ENCODE results near the gene WDR6.

The WDR6 gene

GRCh38 chr3:49013738-49014660 lies 6.8 kb downstream of the WDR6 start:
- DNase-seq: no peak

DNA sequence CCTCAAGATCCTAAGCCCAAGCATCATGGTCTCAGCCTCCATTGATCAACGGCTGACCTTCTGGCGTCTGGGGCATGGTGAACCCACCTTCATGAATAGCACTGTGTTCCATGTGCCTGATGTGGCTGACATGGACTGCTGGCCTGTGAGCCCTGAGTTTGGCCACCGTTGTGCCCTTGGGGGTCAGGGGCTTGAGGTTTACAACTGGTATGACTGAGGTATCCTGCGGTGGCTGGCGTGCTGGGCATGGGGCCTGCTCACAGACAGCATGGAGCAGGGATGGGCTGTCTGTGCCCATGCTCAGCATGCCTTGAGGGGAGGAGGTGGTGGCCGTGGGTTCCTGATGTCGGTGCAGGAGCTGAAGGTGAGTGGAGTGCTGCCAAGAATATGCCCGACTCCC lies 7.9 kb downstream of the WDR6 start:
- no peak for DNase-seq

DNA sequence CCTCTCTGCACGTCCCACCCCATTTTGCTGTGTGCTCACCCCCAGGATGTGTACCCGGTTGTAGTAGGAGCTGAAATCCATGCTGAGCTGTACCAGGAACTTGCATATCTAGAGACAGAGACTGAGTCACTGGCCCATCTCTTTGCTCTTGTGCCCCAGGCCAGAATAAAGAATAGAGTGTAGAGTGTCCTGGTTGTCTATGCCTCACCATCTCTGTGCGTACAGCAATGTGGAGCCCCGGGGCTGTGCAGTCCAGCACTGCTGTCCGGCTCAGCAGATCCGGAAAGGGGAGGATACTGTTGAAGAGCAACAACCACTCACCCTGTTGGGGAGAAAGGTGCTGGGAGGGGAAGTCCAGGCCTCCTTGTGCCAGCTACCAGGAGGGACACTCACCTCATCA lies 8.6 kb downstream of the WDR6 start:
- no peak for DNase-seq

DNA sequence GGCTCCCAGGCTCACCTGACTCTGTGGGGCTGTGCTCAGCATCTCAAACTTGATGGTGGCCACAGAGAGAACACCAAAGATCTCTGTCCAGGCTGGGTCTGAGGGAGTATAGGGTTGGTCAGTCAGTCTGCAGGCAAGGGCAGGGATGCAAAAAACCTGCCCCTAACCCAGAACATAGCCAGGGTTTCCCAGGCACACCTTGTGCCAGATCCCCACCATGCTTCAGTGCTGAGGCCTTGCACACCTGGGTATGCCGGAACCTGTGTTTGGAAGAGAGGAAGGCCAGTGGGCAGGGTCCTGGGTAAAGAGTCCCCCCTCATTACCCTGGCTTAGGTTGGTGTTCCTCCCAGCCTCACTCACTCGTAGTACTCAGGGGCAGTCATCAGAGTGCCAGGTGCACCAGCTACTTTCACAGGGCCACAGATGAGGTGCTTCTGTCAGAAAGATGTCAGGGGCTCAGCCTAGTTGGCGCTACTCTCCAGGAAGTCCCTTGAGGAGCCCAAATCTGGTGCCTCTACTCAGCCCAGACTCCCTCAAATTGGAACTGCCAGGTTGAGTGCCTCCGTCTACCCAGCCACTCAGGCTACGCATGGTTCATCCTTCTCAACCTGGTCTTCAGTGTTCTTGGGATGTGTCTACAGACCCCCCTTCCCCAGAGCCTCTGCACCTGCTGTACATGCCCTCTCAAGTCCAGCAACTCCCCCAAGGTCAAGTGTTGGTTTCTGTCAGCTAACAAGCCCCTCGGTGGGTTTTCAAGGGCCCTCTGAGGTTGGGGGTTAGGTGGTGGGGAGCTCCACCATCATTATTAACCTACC lies 9.4 kb downstream of the WDR6 start:
- DNase-seq: no peak

DNA sequence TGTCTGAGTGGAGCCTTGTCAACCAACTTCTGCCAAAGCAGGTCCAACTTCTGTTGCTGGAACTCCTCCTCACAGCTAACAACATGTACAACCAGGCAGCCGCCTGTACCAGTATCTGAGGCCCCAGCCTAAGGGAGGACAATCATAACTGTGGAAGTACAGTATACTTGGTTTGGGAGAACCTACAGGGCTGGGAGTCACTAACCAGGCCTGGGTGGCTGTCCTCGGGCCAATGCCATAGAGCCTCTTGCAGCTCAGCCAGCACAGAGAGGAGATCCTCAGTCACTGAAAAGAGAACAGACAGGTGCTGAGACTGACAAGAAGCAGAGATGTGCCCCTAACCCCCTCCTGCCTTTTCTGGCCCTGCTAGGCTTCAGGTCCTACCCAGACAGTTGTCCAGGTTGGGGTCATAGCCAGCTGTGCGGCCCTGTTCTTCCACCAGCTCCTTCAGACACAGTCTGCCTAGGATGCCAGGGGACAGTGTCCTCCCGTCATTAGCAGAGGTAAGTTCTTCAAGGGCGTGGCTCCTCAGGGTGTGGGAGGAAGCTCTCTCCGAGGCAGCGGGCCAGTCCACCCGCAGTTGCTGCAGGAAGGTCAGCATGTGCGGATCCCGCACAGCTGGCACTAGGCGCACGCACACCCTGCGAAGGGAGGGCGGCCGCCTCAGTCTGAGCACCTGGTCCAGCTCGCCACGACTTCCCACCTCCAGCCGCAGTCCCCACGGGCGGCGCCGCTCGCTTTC lies 10.2 kb downstream of the WDR6 start:
- no peak for DNase-seq

DNA sequence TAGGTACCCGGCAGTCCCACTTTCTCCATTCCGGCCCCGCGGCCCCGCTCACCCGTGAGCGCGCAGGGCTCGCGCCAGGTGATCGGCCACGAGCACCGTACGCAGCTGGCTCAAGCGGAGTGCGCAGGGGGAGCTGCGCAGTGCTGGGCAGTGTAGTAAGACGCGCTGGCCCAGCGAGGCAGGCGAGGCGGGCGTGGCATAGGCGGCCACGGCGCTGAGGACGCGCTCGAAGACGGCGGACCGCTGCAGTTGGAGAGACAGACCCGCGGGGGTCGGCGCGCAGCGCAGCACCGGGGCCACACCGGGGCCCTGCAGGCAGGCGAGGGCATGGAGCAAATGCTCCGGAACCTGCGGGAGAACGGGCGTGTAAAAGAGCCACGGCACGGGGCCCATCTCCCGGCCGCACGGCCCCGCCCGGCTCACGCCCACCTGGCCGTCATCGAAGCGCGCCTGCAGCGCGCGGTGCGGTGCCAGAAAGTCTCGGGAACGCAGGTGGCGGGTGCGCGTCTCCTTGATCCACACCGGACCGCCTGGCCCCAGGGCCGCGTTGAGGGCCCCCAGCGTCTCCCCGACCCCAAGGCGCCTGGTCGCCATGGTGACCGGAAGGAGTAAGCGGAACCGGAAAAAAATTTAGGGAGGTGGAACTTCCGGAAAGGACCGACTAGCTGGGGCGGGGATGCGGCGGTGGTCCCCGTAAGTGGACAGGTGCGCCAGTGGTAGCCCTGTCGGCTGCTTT lies 10.9 kb downstream of the WDR6 start, which contains the start of gene DALRD3:
Gene DALRD3 (minus strand): TSS at position 610 of the 736 bp plus-strand sequence. CDS start 16 bp downstream, at position 594.
- peak; percentile 57 for DNase-seq

- DNase-seq: no peak
Observed at GRCh38 chr3:49018707-49019006, 11.5 kb downstream of the WDR6 start.

DNA sequence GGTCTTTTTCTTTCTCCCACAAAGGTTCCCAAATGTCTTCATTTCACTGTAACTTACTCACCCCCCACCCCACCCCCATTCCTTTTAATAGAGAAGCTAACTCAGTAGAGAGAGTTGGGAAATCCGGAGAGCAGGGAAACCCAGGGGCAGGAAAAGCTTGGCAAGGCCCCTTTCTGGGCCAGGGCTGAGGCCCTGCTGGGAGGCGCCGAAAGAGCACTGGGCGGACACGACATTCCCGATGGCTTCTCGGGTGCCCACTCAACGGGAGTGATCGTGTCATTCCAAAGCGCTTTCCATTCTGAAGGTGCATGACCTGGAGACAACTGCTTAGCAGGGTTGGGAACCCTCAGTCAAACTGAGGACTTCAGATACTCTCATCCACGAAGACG lies 12.7 kb downstream of the WDR6 start:
- DNase-seq: no peak

DNA sequence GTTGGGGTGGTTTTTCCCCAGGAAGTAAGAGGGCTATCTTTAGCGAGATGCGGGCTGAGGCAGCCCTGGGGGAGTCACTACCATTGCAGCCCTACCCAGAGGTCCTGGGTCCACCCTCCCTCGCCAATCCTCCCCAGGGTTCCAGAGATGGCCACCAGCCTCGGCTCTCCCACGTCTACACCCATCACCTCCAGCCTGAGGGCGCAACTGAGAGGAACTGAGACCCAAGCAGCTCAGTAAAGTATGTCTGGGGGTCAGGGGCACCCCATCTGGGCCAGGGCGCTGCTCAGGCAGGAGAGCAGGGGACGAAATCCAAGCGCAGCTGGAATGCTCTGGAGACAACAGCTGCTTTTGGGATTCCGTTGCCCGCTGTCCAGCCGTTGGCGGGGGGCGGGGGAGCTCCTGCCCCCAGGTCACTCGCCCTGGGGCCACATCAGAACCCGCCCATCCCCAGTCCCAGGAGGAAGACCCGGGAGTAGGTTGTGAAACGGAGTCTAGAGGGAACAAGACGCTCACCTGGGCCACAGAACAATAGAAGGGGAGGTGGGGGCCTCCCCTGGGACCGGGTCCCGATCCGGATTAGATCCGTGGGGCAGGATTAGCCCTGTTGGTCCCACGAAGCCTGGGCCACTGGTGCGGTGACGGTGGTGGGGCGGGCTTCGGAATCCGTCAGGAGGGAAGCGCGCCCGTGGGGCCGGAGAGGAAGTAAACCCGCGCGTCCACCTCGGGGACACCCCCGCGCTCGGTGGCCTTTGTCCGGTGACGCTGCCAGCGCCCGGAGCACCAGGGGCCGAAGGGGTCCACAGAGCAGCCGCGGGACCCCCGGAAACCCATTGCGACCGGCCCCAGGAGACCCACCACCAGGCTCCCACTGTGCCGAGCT lies 13.4 kb downstream of the WDR6 start:
- no peak for DNase-seq

DNA sequence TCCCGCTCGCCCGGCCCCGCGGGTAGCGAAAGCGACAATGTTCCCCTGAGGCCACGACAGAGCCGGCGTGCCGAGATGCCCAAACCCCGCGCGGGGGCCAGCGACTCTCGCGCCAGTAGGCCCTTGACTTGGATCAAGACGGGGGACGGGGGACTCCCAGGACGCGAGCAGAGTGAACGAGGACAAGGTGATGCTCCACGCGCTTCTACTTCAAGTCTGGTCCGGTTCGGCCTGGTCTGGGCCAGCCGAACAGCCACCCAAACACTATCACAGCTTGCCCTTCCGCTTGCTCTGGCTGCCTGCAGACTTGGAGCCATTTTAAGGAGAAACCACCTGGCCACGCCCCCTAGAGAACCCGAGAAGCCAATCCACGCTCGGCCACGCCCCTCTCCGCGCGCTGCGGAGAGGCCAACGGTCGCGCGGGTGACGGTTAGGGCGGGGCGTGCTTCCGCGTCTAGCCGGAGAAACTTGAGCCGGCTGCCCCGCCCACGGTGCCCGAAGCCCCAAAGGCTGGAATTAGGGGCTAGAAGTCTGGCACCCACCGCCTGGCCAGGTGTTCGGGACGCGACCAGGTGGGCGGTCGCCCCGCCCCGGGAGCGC lies 14.1 kb downstream of the WDR6 start:
- DNase-seq: peak; percentile 97

GRCh38 chr3:49021813-49022687 lies 14.9 kb downstream of the WDR6 start, which contains the start of gene NDUFAF3:
NDUFAF3 (plus strand) TSS chr3:49022121; CDS start chr3:49022145, 24 bp downstream.
- DNase-seq: peak; percentile 91

DNA sequence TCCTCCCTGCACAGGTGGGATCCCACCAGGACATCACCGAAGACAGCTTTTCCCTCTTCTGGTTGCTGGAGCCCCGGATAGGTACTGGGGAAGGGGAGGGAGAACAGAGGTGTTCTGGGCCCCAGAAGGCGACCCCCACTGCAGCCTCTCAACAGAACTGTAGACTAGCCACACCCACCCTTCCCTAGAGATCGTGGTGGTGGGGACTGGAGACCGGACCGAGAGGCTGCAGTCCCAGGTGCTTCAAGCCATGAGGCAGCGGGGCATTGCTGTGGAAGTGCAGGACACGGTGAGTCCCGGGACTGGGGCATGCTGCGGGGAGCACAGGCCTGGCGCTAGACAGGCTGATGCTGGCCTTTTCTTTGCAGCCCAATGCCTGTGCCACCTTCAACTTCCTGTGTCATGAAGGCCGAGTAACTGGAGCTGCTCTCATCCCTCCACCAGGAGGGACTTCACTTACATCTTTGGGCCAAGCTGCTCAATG lies 15.5 kb downstream of the WDR6 start:
- DNase-seq: no peak

GRCh38 chr3:49023775-49024174 lies 16.6 kb downstream of the WDR6 start:
- DNase-seq: no peak

DNA sequence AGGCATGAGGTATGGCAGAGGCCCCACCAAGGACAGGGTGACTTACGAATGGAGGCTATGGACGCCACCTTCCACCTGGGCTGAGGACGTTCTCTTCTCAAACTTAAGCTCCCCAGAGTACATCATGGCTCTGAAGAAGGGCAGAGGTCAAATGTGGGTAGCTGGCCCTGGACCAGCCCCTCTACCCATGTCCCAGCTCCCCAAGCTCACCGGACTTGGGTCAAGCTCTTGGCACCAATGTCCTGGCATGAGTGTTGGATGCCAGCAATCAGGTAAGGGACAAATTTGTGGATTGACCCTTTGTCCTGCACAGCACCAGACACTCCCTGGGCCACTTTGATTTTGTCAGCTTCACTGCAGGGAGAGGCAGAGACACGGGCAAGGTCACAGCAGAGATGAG lies 17.3 kb downstream of the WDR6 start:
- DNase-seq: no peak

DNA sequence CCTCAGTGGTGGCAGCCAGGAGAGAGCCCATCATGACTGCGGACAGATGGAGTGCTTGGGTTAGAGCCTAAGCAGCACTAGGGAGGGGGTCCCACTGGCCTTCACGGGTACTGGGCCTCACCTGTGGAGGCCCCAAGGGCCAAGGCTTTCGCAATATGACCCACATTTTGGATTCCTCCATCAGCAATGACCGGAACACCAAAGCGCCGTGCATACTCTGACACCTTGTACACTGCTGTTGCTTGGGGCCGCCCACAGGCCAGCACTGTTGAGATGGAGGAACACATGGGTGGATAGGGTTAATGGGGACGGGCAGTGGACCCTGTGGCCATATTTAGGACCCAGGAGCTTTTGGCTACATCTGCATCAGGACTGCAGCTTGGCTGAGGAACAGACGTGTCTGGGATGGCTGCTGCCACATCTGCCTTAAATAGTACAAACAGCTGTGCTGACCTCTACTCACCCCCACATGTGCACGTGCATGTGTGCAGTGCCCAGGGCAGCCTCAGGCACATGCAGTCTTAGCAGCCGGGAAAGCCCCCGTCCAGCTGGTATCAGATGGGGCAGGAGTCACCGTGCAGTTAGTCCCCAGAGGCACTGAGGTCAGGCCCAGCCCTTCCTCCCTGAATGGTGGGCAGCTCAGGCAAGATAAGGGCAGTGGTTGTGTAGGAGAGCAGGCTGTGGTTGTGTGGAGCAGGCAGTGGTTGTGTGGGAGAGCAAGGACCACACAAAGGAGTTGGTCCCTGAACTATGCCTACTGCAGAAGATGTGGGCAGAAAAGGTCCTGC lies 18.0 kb downstream of the WDR6 start:
- DNase-seq: no peak

DNA sequence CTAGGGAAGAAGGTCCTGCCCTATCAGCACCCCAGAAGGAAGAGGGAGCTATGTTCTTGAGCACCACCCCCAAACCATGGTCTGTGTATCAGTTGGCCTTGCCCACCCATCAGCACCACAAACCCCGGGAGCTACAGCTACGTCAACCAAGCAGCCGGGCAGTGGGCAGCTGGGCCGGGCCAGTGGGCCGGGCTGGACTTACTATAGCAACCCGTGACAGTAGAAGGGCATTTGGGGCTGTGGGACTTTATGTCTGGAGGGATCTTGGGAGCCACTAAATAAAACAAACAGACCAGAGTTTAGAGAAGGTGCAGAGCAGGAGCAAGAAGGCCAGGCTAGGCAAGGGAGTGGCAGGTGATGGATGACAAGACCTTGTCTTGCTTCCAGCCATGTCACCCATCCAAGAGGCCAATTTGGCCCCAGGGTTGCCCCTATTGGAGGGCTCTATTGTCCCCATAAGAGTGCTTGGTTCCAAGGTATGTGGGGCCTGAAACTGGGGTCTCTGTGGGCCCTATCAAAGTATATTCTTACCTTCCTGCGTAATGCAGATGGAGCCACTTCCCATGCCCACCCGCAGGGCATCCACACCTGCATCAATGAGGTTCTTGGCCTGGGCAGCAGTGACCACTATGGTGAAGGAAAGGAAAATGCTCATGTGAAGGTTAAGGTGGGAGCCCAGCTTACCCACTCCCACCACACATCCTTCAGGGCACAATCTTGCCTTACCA lies 18.8 kb downstream of the WDR6 start:
- DNase-seq: no peak

GRCh38 chr3:49026536-49026935 lies 19.3 kb downstream of the WDR6 start:
- DNase-seq: no peak

- DNase-seq: no peak
Observed at GRCh38 chr3:49027634-49028033, 20.4 kb downstream of the WDR6 start.

Data from fibroblast of skin of abdomen (primary cell).